Mesothelial cell of epicardium (in vitro differentiated cells): ENCODE measurements around the gene PRDM2. TPM values are rescaled to one million over a fixed set of nuclear protein-coding genes. Genes with fewer than 3 reads are reported as not detected.

ENCODE experiments used
- DNase-seq, 2 experiments: peaks; one replicate each; pipeline ENCODE4 v3.0.0; 2021; ENCODE audit warnings: low spot score in 2 of 2; ENCODE audit not compliant: unreplicated experiment in 2 of 2
- H3K27ac Mint-ChIP-seq: 2 replicates; pipeline ENCODE4 v1.8.0; 2021; ENCODE audit warnings: mixed read lengths
- H3K27me3 Mint-ChIP-seq: 2 replicates; pipeline ENCODE4 v1.8.0; 2021; ENCODE audit warnings: low read depth, mixed read lengths
- H3K36me3 Mint-ChIP-seq: 2 replicates; pipeline ENCODE4 v1.8.0; 2021; ENCODE audit warnings: mixed read lengths
- H3K4me1 Mint-ChIP-seq: 2 replicates; pipeline ENCODE4 v1.8.0; 2021; ENCODE audit warnings: mixed read lengths
- H3K4me3 Mint-ChIP-seq: 2 replicates; pipeline ENCODE4 v1.8.0; 2021; ENCODE audit warnings: mild to moderate bottlenecking, moderate library complexity, mixed read lengths
- H3K9me3 Mint-ChIP-seq: 2 replicates; pipeline ENCODE4 v1.8.0; 2021; ENCODE audit warnings: mixed read lengths
- CTCF ChIP-seq: fragments of 200-600 bp; sonication (generic); IDR thresholded peaks from one replicate; pipeline ENCODE4 v1.5.0; 2021; ENCODE audit warnings: antibody characterized with exemption; ENCODE audit not compliant: unreplicated experiment
- total RNA-seq: library from RNA; stranded (reverse); gene quantifications from 3 replicates; pipeline ENCODE4 v1.2.1, GENCODE V29; 2021

PRDM2 gene
- total RNA-seq, 1 donor from 2014 or later, result 61.6 TPM

- H3K36me3 Mint-ChIP-seq, result no peaks in the 10 kb centered on the region
- DNase-seq, result no peak
- peaks cover 4% of the 10 kb centered on the region for H3K9me3 Mint-ChIP-seq
- no peak for TF ChIP-seq CTCF
- H3K27me3 Mint-ChIP-seq, result peaks cover 39% of the 10 kb centered on the region
- no peaks in the 10 kb centered on the region for H3K4me1 Mint-ChIP-seq
- H3K4me3 Mint-ChIP-seq, result no peak overlapping the region
- no peak overlapping the region for H3K27ac Mint-ChIP-seq
Measured at GRCh38 chr1:13832536-13832935, 132.5 kb downstream of the PRDM2 start.

- Mint-ChIP-seq H3K27ac (no peak overlapping the region), H3K4me3 (no peak overlapping the region), H3K36me3 (no peaks in the 10 kb centered on the region), H3K27me3 (peaks cover 32% of the 10 kb centered on the region), H3K9me3 (peaks cover 6% of the 10 kb centered on the region), H3K4me1 (no peaks in the 10 kb centered on the region)
- TF ChIP-seq CTCF, result no peak
- DNase-seq, result no peak
Measured at GRCh38 chr1:13836136-13836535, 136.1 kb downstream of the PRDM2 start.

- DNase-seq, result no peak
- Mint-ChIP-seq H3K4me1 (no peaks in the 10 kb centered on the region), H3K27me3 (peaks cover 33% of the 10 kb centered on the region), H3K36me3 (no peaks in the 10 kb centered on the region), H3K9me3 (peaks cover 11% of the 10 kb centered on the region), H3K27ac (no peak overlapping the region), H3K4me3 (no peak overlapping the region)
- TF ChIP-seq CTCF, result no peak
Measured at GRCh38 chr1:13836631-13837030, 136.6 kb downstream of the PRDM2 start.

GRCh38 chr1:13838236-13838635 lies 138.2 kb downstream of the PRDM2 start:
- Mint-ChIP-seq H3K27me3 (peaks cover 46% of the 10 kb centered on the region), H3K36me3 (no peaks in the 10 kb centered on the region), H3K9me3 (peaks cover 11% of the 10 kb centered on the region), H3K27ac (no peak overlapping the region), H3K4me1 (no peaks in the 10 kb centered on the region), H3K4me3 (no peak overlapping the region)
- DNase-seq, result no peak
- no peak for TF ChIP-seq CTCF

GRCh38 chr1:13842497-13842896 lies 142.5 kb downstream of the PRDM2 start:
- Mint-ChIP-seq H3K4me1 (no peaks in the 10 kb centered on the region), H3K27ac (no peak overlapping the region), H3K27me3 (peaks cover 49% of the 10 kb centered on the region), H3K36me3 (no peaks in the 10 kb centered on the region), H3K4me3 (no peak overlapping the region), H3K9me3 (peaks cover 6% of the 10 kb centered on the region)
- TF ChIP-seq CTCF, result no peak
- DNase-seq, result no peak

- TF ChIP-seq CTCF, result no peak
- Mint-ChIP-seq H3K9me3 (peaks cover 23% of the 10 kb centered on the region), H3K36me3 (no peaks in the 10 kb centered on the region), H3K4me3 (no peak overlapping the region), H3K27ac (no peak overlapping the region), H3K27me3 (peaks cover 30% of the 10 kb centered on the region), H3K4me1 (no peaks in the 10 kb centered on the region)
- DNase-seq, result no peak
Measured at GRCh38 chr1:13851726-13852125, 151.7 kb downstream of the PRDM2 start.
